ENCODE measurements around the gene CIITA.

DNA sequence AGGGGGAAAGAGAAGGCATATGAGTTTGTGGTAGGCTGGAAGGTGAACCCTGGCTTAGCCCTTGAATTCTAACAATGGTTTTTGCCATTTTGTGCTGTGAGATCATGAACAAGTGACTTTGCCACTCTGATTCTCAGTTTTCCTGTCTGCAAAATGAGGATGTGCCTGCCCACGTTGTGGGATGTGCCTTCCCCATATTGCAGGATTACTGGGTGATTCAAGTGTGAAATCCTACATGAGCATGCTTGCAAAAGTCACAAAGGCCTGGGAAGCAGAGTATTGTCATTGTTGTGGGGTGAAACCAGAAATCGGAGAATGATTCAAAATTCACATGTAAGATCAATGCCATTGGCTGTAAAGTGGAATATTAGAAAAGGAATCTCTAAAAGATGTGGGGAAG is 29.8 kb upstream of the CIITA start:
- TF ChIP-seq CHD1 (IDR thresholded peaks at IDR 0.05; ENCODE audit: low read length): no peak
- no peak for TF ChIP-seq GTF2F1 (IDR thresholded peaks at IDR 0.05; ENCODE audit: low read depth, low read length)
- TF ChIP-seq, protein P1, sequence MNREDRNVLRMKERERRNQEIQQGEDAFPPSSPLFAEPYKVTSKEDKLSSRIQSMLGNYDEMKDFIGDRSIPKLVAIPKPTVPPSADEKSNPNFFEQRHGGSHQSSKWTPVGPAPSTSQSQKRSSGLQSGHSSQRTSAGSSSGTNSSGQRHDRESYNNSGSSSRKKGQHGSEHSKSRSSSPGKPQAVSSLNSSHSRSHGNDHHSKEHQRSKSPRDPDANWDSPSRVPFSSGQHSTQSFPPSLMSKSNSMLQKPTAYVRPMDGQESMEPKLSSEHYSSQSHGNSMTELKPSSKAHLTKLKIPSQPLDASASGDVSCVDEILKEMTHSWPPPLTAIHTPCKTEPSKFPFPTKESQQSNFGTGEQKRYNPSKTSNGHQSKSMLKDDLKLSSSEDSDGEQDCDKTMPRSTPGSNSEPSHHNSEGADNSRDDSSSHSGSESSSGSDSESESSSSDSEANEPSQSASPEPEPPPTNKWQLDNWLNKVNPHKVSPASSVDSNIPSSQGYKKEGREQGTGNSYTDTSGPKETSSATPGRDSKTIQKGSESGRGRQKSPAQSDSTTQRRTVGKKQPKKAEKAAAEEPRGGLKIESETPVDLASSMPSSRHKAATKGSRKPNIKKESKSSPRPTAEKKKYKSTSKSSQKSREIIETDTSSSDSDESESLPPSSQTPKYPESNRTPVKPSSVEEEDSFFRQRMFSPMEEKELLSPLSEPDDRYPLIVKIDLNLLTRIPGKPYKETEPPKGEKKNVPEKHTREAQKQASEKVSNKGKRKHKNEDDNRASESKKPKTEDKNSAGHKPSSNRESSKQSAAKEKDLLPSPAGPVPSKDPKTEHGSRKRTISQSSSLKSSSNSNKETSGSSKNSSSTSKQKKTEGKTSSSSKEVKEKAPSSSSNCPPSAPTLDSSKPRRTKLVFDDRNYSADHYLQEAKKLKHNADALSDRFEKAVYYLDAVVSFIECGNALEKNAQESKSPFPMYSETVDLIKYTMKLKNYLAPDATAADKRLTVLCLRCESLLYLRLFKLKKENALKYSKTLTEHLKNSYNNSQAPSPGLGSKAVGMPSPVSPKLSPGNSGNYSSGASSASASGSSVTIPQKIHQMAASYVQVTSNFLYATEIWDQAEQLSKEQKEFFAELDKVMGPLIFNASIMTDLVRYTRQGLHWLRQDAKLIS (CRISPR knock-in tag; IDR thresholded peaks at IDR 0.05): no peak
- TF ChIP-seq ZNF224 (CRISPR knock-in tag; IDR thresholded peaks at IDR 0.05): no peak
- TF ChIP-seq, protein P2, sequence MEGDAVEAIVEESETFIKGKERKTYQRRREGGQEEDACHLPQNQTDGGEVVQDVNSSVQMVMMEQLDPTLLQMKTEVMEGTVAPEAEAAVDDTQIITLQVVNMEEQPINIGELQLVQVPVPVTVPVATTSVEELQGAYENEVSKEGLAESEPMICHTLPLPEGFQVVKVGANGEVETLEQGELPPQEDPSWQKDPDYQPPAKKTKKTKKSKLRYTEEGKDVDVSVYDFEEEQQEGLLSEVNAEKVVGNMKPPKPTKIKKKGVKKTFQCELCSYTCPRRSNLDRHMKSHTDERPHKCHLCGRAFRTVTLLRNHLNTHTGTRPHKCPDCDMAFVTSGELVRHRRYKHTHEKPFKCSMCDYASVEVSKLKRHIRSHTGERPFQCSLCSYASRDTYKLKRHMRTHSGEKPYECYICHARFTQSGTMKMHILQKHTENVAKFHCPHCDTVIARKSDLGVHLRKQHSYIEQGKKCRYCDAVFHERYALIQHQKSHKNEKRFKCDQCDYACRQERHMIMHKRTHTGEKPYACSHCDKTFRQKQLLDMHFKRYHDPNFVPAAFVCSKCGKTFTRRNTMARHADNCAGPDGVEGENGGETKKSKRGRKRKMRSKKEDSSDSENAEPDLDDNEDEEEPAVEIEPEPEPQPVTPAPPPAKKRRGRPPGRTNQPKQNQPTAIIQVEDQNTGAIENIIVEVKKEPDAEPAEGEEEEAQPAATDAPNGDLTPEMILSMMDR (IDR thresholded peaks at IDR 0.05 in 2 of 3, conservative IDR thresholded peaks at IDR 0.05 in 1 of 3; ENCODE audit: insufficient read depth in 2 of 3, low read depth in 1 of 3, low read length in 3 of 3): no peak
